ENCODE data around the gene PRKG2.

- TF ChIP-seq POLR2A (IDR thresholded peaks at IDR 0.05; ENCODE audit: low read depth, low read length) (no peak), POLR2AphosphoS5 (IDR thresholded peaks at IDR 0.05; ENCODE audit: low read depth, low read length) (no peak), TAF1 (IDR thresholded peaks at IDR 0.05; ENCODE audit: borderline replicate concordance, low read depth, low read length) (no peak)
Measured at GRCh38 chr4:81118086-81118485, 96.9 kb downstream of the PRKG2 start.

All from GM12892 (cell line).